AG10803 (cell line): ENCODE results near the gene CRHR2.

ENCODE experiments used
- DNase-seq: peaks from one replicate; pipeline ENCODE4 v3.0.0; 2010; ENCODE audit warnings: low read depth
- H3K4me3 ChIP-seq: 2 replicates; pipeline ENCODE4 v1.5.1; 2011; ENCODE audit warnings: mild to moderate bottlenecking, low read length, control low read depth
- CTCF ChIP-seq: conservative IDR thresholded peaks from 2 replicates; pipeline ENCODE4 v1.5.1; 2011; ENCODE audit warnings: mild to moderate bottlenecking, low read length, control low read depth, inconsistent platforms

Gene CRHR2

GRCh38 chr7:30612658-30613265 is 69.5 kb downstream of the CRHR2 start:
- no peak overlapping the region for H3K4me3 ChIP-seq
- peak; percentile 12 for DNase-seq
- no peak for TF ChIP-seq CTCF

- TF ChIP-seq CTCF = no peak
- H3K4me3 ChIP-seq = no peak overlapping the region
- no peak for DNase-seq
Measured at GRCh38 chr7:30605832-30606231, 76.4 kb downstream of the CRHR2 start.

GRCh38 chr7:30604901-30605300 is 77.4 kb downstream of the CRHR2 start:
- no peak for TF ChIP-seq CTCF
- H3K4me3 ChIP-seq = no peak overlapping the region
- no peak for DNase-seq
